Measurements from ENCODE around the gene ZNF536.

Gene ZNF536

GRCh38 chr19:30357580-30357954 lies 14.6 kb upstream of the ZNF536 start:
- TF ChIP-seq, protein P1, sequence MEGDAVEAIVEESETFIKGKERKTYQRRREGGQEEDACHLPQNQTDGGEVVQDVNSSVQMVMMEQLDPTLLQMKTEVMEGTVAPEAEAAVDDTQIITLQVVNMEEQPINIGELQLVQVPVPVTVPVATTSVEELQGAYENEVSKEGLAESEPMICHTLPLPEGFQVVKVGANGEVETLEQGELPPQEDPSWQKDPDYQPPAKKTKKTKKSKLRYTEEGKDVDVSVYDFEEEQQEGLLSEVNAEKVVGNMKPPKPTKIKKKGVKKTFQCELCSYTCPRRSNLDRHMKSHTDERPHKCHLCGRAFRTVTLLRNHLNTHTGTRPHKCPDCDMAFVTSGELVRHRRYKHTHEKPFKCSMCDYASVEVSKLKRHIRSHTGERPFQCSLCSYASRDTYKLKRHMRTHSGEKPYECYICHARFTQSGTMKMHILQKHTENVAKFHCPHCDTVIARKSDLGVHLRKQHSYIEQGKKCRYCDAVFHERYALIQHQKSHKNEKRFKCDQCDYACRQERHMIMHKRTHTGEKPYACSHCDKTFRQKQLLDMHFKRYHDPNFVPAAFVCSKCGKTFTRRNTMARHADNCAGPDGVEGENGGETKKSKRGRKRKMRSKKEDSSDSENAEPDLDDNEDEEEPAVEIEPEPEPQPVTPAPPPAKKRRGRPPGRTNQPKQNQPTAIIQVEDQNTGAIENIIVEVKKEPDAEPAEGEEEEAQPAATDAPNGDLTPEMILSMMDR (conservative IDR thresholded peaks at IDR 0.05; ENCODE audit: low read depth) = no peak
- ChIA-PET POLR2A (ENCODE audit: low non-redundant PET) (no interaction called here), CTCF (no interaction called here)
- DNase-seq (ENCODE audit: low spot score) = no peak
- no peak overlapping the region for H3K27ac ChIP-seq

DNA sequence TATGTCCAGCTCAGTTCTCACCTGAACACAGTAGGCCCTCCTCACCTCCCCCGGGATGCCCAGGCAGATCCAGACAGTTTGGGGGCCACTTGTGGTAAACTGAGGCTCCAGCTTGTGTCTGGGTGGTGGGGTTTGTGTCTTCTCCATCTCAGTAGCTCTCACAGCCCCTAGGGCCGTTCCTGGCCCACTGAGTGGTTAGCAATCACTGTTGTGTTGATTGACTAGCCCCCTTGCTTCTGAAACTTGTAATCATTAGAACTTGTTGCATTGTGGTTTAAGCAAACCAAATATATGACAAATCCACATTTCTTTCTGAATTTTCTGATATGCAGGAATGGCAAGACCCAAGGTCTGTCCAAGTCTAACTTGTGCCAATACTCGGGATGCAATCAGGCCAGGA lies 13.9 kb upstream of the ZNF536 start:
- TF ChIP-seq, protein P1 (conservative IDR thresholded peaks at IDR 0.05; ENCODE audit: low read depth) = no peak
- ChIA-PET CTCF (no interaction called here), POLR2A (ENCODE audit: low non-redundant PET) (no interaction called here)
- H3K27ac ChIP-seq = no peak overlapping the region
- no peak for DNase-seq (ENCODE audit: low spot score)

DNA sequence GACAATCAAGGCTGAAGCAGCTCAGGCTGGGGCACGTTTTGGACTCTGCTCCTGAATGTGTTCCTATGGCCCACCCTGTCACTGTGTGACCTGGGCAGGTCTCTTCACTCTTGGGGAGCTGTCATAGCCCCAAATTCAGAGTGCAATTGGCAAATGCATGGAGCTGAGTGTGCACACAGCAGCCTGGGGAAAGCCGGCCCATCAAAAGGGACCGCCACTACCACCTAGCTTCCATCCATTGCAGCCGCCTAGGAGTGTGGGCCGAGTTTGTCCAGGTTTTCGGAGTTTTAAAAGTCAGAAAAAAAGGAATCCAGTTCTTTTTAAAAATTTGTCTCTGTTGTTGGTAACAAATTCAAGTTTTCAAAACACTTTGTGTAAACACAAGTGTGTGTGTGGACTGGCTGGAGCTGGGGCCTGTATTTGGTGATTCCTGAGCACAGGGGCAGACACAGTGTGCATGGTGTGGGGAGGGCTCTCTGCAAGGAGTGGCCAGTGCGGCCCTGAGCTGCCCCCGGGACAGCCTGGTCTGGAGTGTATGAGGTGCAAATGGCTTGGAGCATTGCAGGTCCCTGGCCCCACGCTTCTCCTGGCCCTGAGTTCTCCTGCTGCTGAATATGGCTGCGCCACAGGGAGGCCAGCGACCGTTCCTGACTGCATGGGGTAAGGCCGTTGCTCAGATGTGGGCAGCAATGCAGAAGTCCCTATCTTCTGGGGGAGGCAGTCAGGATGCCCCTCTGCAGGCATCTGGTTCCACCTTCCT lies 13.2 kb upstream of the ZNF536 start:
- ChIA-PET POLR2A (ENCODE audit: low non-redundant PET) (no interaction called here), CTCF (no interaction called here)
- TF ChIP-seq, protein P1 (conservative IDR thresholded peaks at IDR 0.05; ENCODE audit: low read depth) = no peak
- no peak overlapping the region for H3K27ac ChIP-seq
- DNase-seq (ENCODE audit: low spot score) = no peak

- no peak for DNase-seq (ENCODE audit: low spot score)
- POLR2A ChIA-PET (ENCODE audit: low non-redundant PET) = no interaction called here
- TF ChIP-seq, protein P1 (conservative IDR thresholded peaks at IDR 0.05; ENCODE audit: low read depth) = no peak
- CTCF ChIA-PET = no interaction called here
- no peak overlapping the region for H3K27ac ChIP-seq
Observed at GRCh38 chr19:30359936-30360335, 12.2 kb upstream of the ZNF536 start.

DNA sequence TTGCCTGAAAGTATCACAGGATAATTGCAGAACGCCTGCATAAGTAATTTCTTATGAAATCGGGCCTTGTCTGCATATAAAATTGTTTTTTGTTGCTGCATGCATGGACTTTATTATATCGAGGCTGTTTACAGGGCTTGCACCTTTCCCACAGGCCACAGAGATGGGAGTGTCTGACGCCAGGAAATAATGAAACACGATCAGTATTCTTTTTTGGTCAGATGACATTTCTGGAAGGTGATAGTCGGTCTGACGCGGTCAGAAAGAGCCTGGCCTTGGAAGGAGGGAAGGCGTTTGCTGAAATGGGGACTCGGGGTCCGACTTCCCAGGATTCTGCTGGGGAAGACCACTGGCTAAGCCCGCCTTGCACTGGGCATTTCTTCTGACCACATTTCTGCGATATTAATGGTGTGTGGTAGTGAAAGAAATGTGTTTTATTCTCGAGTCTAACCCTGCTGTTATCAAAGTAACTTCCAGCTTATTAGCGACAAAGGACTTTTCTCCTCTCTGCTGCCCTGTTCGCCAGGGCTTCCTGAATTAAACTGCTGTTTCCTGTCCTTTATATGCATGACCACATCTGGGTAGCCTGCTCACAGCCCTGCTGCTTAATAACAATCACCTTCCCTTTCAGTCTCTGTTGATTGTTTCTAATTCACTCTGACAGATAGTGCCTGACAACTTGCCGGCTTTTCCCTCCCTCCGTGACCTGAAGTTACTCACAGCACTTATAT lies 11.6 kb upstream of the ZNF536 start:
- TF ChIP-seq, protein P1 (conservative IDR thresholded peaks at IDR 0.05; ENCODE audit: low read depth) = no peak
- no peak overlapping the region for H3K27ac ChIP-seq
- DNase-seq (ENCODE audit: low spot score) = no peak
- POLR2A ChIA-PET (ENCODE audit: low non-redundant PET) = no interaction called here
- CTCF ChIA-PET = no interaction called here

GRCh38 chr19:30361107-30361447 lies 11.1 kb upstream of the ZNF536 start:
- CTCF ChIA-PET = no interaction called here
- TF ChIP-seq, protein P1 (conservative IDR thresholded peaks at IDR 0.05; ENCODE audit: low read depth) = no peak
- no peak for DNase-seq (ENCODE audit: low spot score)
- no peak overlapping the region for H3K27ac ChIP-seq
- POLR2A ChIA-PET (ENCODE audit: low non-redundant PET) = no interaction called here

All from RWPE1 (cell line).